Measurements from ENCODE around the gene ITGA2.

- TF ChIP-seq EZH2 (IDR thresholded peaks at IDR 0.05) (no peak), POLR2AphosphoS5 (IDR thresholded peaks at IDR 0.05; ENCODE audit: borderline replicate concordance, low read depth, low read length) (no peak), FOXP2 (optimal IDR thresholded peaks at IDR 0.05; ENCODE audit: control extremely low read depth, extremely low read length, insufficient read depth) (no peak)
Observed at GRCh38 chr5:53128481-53128880, 139.3 kb downstream of the ITGA2 start.

Data from SK-N-MC (cell line).